ENCODE measurements around the gene ZNF441. TPM values are rescaled to one million over a fixed set of nuclear protein-coding genes. Genes with fewer than 3 reads are reported as not detected.
A peak's percentile ranks its signal among the peaks of the same experiment; 100 is the strongest.

Gene ZNF441
- total RNA-seq, 2 donors from 2014 or later: 2.2 to 4.4 TPM

GRCh38 chr19:11729586-11729985 lies 37.2 kb upstream of the ZNF441 start:
- no peak for DNase-seq
- no peaks in the 10 kb centered on the region for H3K4me1 Mint-ChIP-seq
- H3K4me3 Mint-ChIP-seq: no peak overlapping the region
- Histone ChIP-seq H3K36me3 (ENCODE audit: control insufficient read depth, insufficient read depth, low read length) (peaks cover 45% of the 10 kb centered on the region), H3K9me3 (ENCODE audit: control insufficient read depth, low read length) (peaks cover 16% of the 10 kb centered on the region), H3K4me3 (ENCODE audit: low read length) (no peak overlapping the region), H3K27me3 (ENCODE audit: control insufficient read depth, insufficient read depth, low read length, poor library complexity, severe bottlenecking) (no peaks in the 10 kb centered on the region), H3K27ac (ENCODE audit: low read depth, low read length) (no peak overlapping the region), H3K9ac (ENCODE audit: extremely low read depth, low read length, poor library complexity, severe bottlenecking) (no peak overlapping the region), H3K4me1 (ENCODE audit: control insufficient read depth, insufficient read depth, low read length) (no peaks in the 10 kb centered on the region)
- H3K9me3 Mint-ChIP-seq: peaks cover 31% of the 10 kb centered on the region
- peaks cover 71% of the 10 kb centered on the region for H3K36me3 Mint-ChIP-seq (ENCODE audit: low read depth)
- H3K27ac Mint-ChIP-seq: no peak overlapping the region
- no peaks in the 10 kb centered on the region for H3K27me3 Mint-ChIP-seq (ENCODE audit: insufficient read depth)
- 83 to 93% methylated on average over 2 to 4 of the region's 4 CpGs for WGBS, 2 experiments (ENCODE audit: insufficient coverage in 1 of 2, insufficient read length in 1 of 2)
- TF ChIP-seq, protein P1, sequence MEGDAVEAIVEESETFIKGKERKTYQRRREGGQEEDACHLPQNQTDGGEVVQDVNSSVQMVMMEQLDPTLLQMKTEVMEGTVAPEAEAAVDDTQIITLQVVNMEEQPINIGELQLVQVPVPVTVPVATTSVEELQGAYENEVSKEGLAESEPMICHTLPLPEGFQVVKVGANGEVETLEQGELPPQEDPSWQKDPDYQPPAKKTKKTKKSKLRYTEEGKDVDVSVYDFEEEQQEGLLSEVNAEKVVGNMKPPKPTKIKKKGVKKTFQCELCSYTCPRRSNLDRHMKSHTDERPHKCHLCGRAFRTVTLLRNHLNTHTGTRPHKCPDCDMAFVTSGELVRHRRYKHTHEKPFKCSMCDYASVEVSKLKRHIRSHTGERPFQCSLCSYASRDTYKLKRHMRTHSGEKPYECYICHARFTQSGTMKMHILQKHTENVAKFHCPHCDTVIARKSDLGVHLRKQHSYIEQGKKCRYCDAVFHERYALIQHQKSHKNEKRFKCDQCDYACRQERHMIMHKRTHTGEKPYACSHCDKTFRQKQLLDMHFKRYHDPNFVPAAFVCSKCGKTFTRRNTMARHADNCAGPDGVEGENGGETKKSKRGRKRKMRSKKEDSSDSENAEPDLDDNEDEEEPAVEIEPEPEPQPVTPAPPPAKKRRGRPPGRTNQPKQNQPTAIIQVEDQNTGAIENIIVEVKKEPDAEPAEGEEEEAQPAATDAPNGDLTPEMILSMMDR (conservative IDR thresholded peaks at IDR 0.05): no peak

GRCh38 chr19:11735375-11735774 lies 31.4 kb upstream of the ZNF441 start:
- TF ChIP-seq, protein P1 (conservative IDR thresholded peaks at IDR 0.05): no peak
- H3K4me1 Mint-ChIP-seq: peaks cover 7% of the 10 kb centered on the region

DNA sequence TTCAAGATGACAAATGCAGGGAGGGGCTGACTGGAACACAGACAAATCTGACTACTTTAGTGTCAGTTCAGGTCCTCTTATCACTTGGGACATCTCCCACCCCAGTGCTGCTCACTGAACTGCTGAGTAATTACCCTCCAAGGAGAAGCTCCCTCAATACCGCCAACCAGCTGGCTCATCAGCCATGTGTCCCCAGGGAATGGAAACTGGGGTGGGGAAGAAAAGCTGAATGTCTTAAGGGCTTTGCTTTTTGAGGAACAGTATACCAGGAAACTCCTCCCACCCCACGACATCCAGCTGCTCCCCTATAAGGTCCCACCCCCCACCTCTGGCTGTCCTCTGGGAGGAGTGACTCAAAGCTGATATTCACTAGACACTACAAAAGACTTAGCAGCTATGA lies 30.1 kb upstream of the ZNF441 start:
- peaks cover 27% of the 10 kb centered on the region for H3K36me3 Mint-ChIP-seq (ENCODE audit: low read depth)
- H3K9me3 ChIP-seq (ENCODE audit: control insufficient read depth, low read length): no peaks in the 10 kb centered on the region
- peaks cover 7% of the 10 kb centered on the region for H3K4me1 Mint-ChIP-seq
- H3K36me3 ChIP-seq (ENCODE audit: control insufficient read depth, insufficient read depth, low read length): peaks cover 10% of the 10 kb centered on the region
- no peak for DNase-seq
- H3K4me1 ChIP-seq (ENCODE audit: control insufficient read depth, insufficient read depth, low read length): peaks cover 3% of the 10 kb centered on the region
- H3K9ac ChIP-seq (ENCODE audit: extremely low read depth, low read length, poor library complexity, severe bottlenecking): no peak overlapping the region
- no peak overlapping the region for H3K27ac ChIP-seq (ENCODE audit: low read depth, low read length)
- peak overlapping the region; percentile 98 for H3K4me3 ChIP-seq (ENCODE audit: low read length)
- TF ChIP-seq, protein P1 (conservative IDR thresholded peaks at IDR 0.05): no peak
- WGBS, 2 experiments (ENCODE audit: insufficient coverage in 1 of 2, insufficient read length in 1 of 2): 86% methylated on average over 2 of the region's 2 CpGs; no CpG with 5 or more reads in 1 of the 2 experiments
- H3K27ac Mint-ChIP-seq: no peak overlapping the region
- peaks cover 4% of the 10 kb centered on the region for H3K9me3 Mint-ChIP-seq
- H3K27me3 Mint-ChIP-seq (ENCODE audit: insufficient read depth): peaks cover 18% of the 10 kb centered on the region
- H3K4me3 Mint-ChIP-seq: peak overlapping the region; percentile 96
- H3K27me3 ChIP-seq (ENCODE audit: control insufficient read depth, insufficient read depth, low read length, poor library complexity, severe bottlenecking): no peaks in the 10 kb centered on the region

More at GRCh38 chr19:11735375-11735774, 31.4 kb upstream of the ZNF441 start:
- Histone ChIP-seq H3K9ac (ENCODE audit: extremely low read depth, low read length, poor library complexity, severe bottlenecking) (no peak overlapping the region), H3K36me3 (ENCODE audit: control insufficient read depth, insufficient read depth, low read length) (peaks cover 19% of the 10 kb centered on the region), H3K9me3 (ENCODE audit: control insufficient read depth, low read length) (no peaks in the 10 kb centered on the region), H3K4me1 (ENCODE audit: control insufficient read depth, insufficient read depth, low read length) (peaks cover 3% of the 10 kb centered on the region), H3K27me3 (ENCODE audit: control insufficient read depth, insufficient read depth, low read length, poor library complexity, severe bottlenecking) (no peaks in the 10 kb centered on the region), H3K27ac (ENCODE audit: low read depth, low read length) (no peak overlapping the region), H3K4me3 (ENCODE audit: low read length) (no peak overlapping the region)
- peaks cover 6% of the 10 kb centered on the region for H3K27me3 Mint-ChIP-seq (ENCODE audit: insufficient read depth)
- H3K9me3 Mint-ChIP-seq: peaks cover 6% of the 10 kb centered on the region
- no peak overlapping the region for H3K4me3 Mint-ChIP-seq
- WGBS, 2 experiments (ENCODE audit: insufficient coverage in 1 of 2, insufficient read length in 1 of 2): 100% methylated on average over 1 of the region's 1 CpG; no CpG with 5 or more reads in 1 of the 2 experiments
- peaks cover 38% of the 10 kb centered on the region for H3K36me3 Mint-ChIP-seq (ENCODE audit: low read depth)
- no peak for DNase-seq
- no peak overlapping the region for H3K27ac Mint-ChIP-seq

Data from endodermal cell (in vitro differentiated cells).